Cardiac septum (tissue), 1 donor: ENCODE results near the gene DPP10. TPM values are rescaled to one million over a fixed set of nuclear protein-coding genes. Genes with fewer than 3 reads are reported as not detected.

Experiments
- DNase-seq: peaks from one replicate; pipeline ENCODE4 v3.0.0-alpha.2; 2020; ENCODE audit warnings: low spot score
- intact Hi-C: fragments of 100-400 bp; cut with DNase I; formaldehyde crosslinking; loops from one replicate; pipeline ENCODE4 v1.14.0; 2022
- total RNA-seq: library from RNA; stranded (reverse); fragmentation: NEBNext Ultra II Directional; extraction: Animal tissue kit (Norgen Biotek cat#: 25700); gene quantifications from one replicate; pipeline ENCODE4 v1.2.1, GENCODE V29; 2021
- donor health status: DM: no; HTN: no; CAD: no.

The DPP10 gene
- total RNA-seq, 1 donor from 2014 or later: 0.13 TPM

DNA sequence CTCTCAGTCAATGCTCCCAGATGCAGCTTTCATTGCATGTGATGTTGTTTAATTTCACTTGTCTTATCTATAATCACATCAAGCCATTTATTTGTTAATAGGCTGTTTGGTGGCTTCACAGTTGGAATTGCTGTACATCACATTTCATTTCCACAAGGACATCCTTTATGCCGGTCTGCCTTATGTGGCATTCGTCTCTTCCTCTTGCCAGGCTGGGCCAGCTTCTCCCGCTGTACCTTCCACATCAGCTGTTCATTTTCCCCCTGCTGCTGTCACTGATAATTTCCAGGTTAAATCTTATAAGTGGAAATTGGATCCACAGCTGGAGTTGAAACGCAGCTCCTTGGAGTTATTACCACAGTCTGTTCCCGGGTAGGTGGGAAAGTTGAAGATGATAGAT lies 110.6 kb downstream of the DPP10 start:
- intact Hi-C loops: no loop called here
- DNase-seq: no peak

DNA sequence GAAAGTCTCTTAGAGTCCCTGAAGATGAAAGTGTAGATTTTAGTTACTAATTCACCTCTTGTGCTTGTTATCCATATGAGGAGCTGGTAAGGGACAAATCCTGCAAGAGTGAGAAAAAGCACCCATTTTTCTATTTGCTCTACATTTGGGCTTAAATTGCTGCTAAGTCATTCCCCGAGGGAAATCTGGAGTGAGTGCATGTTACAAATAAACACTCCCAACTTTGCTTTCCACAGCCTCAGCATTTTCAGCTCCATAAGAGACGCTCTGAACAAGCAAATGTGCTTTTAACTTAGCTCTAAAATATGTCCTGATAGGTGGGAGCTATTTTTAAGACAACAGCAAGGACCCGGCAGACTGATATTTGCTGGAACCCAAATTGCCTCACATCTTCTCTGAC lies 126.7 kb downstream of the DPP10 start:
- no peak for DNase-seq
- intact Hi-C loops: no loop called here

DNA sequence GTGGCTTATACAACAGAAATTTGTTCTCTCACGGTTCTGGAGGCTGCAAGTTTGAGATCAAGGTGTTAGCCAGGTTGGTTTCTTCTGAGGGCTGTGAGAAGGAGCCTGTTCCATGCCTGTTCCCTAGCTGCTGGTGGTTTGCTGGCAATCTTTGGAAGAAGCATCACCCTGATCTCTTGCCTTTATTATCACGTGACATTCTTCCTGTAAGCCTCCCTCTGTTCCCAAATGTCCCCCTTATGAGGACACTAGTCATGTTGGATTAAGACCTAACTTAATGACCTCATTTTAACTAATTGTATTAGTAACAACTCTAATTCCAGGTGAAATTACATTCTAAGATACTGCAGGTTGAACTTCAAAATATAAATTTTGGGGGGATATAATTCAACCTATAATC lies 135.2 kb downstream of the DPP10 start:
- no peak for DNase-seq
- intact Hi-C loops: no loop called here

DNA sequence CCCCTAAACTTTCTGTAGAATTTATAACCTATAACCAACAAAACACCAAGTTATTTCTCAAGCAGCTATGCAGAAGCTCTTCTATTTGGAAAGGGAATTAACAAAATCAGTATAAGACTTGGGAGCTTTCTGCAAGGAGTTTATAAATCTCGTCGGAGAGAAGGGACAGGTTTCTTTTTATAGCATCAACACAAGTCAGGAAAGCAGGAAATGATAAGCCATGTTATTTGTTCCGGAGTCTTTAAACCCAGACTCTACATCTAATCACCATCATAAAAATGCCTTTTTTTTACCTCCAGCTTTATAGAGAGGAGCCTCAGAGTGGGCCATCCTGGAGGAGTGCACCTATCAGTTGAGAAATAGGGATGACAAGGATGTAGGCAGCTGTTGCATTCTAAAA lies 137.1 kb downstream of the DPP10 start:
- intact Hi-C loops: no loop called here

DNA sequence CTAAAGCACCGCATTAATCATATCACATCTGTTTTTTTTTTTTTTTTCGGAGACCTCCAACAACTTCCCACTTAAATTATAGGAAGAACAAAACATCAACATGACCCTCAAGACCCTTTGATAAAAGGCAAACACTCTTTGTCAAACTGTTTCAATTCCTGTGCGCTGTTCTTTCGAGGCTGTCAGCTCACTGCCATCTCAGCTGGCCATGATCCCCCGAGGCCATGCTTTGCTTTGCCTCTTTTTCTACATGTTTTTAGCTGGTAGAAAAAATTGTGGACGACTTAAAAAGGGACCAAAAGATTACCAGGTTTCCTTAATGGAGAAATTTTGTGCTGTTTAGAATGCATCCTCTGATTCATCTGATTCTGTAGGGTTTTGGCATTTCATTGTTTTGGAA lies 138.2 kb downstream of the DPP10 start:
- intact Hi-C loops: no loop called here
- no peak for DNase-seq

More for the DNA sequence above, 137.1 kb downstream of the DPP10 start:
- no peak for DNase-seq

DNA sequence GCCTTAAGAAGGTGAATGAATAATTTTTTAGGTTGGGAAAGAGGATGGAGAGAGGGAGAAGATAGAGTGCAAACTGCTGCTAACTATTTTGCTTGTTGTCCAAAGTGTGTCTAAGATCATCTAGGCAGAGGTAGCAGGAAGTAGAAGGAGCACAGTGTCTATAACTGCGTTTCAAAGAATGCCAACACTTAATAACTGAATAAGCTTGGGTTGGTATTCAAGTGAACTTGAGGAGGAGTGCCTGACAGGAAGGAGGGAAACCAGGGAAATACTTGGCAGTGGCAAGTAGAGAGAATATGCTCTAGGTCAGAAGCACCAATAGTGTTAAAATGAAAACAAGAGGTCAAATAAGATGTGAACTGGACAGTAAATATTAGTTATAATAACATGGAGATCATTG lies 155.9 kb downstream of the DPP10 start:
- intact Hi-C loops: no loop called here

DNA sequence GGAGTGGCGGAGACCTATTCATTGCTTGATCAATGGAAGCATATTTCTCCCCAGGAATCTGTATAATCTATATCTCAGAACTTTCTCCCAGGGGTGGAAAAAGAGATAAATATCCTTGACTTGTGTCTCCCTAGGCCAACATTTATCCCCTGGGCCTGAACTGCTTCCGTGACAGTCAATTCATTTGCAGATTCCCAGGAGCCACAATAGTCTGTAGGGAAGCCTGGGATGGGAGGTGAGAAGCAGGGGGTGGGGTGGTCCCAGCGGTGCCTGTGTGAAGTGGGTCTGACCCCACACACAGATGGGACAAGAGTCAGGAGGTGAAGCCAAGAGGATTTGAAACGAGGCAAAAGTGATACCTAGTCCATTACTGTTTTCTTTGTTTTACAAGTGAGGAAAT lies 166.8 kb downstream of the DPP10 start:
- DNase-seq: no peak

More for the DNA sequence above, 155.9 kb downstream of the DPP10 start:
- no peak for DNase-seq

DNA sequence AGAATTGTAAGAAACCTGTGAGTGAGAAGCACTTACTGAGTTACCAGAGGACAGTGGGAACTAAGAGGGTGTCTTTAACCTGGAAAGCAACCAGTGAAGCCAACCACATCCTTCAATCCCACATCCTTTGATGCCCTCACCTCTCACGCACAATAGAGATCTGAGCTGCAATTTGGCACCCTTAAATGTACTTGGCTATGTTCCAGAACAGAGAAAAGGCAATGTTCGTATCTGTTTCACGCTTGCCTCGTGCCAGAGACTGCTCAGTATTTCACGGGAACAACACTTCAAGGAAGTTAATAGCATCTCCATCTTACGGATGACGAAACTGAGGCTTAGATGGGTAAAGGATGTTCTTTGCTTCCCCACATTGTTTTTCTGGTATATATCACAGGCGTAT lies 167.4 kb downstream of the DPP10 start:
- intact Hi-C loops: no loop called here
- DNase-seq: no peak

More for the DNA sequence above, 166.8 kb downstream of the DPP10 start:
- intact Hi-C loops: no loop called here

DNA sequence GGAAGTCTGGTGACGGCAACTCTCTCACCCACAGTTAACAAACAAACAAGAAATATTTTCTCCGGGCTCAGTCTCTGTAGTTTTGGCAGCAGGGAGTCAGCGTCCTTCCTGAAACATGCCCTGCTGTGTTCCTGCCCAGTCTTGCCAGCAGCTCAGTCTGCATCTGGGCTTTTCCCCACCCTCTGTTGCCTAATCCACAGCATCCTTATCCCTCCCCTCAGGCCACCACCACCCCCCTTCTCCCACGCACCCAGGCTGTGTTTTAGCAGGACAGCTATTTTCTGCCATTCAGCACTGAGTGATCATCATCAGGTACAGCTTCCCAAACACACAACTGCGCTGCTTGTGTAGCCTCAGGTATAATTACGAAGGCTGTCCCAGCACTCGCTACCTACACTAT lies 168.2 kb downstream of the DPP10 start:
- no peak for DNase-seq
- intact Hi-C loops: no loop called here

DNA sequence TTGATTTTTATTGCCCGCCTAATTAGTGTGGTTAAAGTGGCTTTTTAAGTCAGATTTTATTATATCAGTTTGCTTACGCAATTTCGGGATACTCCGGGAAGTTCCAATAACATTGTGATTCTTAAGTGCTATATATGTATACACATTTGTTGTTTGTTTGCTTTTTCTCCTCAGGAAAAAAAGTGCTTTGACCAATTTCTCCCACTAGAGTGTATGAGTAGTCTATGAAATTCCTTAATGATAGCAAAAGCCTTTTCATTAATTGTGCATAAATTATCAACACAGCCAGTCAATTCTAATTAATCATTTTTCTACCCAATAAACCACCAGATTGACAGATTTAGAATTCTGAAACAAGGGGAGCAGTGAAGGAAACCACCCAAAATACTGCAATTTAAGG lies 172.2 kb downstream of the DPP10 start:
- no peak for DNase-seq
- intact Hi-C loops: no loop called here

DNA sequence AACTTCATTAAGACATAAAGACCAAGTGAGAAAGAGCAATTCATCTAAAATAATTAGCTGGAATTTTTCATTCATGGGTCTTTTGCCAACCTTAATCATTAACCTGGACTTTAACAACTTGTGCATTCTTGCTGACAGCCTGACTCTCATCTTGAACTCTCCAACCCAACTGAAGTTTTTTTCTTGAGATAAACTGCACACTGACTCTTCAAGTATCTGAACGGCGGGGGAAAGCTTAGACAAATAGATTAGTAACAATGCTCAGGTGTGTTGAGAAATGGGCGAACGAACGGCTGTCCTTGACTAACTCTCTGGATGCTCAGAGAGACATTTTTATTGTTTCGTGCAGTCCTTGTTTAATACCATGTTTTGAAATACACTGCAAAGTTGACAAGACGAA lies 186.0 kb downstream of the DPP10 start:
- intact Hi-C loops: no loop called here

DNA sequence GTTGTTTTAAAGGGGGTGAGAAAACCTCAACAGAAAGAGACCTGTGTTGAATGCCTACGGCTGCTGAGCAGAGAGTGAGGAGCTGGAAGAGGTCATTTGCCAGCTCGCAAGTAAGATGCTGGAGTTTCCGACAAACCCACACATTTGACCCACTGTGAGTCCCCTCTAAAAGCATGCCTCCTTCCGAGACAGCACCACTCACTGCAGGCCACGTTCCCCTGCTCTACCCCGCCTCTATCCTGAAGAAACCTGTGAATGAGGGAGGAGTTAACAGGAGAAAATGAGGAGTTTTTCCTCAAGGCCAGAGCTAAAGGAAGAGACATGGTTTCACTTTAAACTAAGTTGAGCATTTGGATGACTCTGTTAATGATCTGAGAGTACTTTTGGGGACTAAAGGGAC lies 188.7 kb downstream of the DPP10 start:
- intact Hi-C loops: no loop called here

More for the DNA sequence above, 186.0 kb downstream of the DPP10 start:
- no peak for DNase-seq

DNA sequence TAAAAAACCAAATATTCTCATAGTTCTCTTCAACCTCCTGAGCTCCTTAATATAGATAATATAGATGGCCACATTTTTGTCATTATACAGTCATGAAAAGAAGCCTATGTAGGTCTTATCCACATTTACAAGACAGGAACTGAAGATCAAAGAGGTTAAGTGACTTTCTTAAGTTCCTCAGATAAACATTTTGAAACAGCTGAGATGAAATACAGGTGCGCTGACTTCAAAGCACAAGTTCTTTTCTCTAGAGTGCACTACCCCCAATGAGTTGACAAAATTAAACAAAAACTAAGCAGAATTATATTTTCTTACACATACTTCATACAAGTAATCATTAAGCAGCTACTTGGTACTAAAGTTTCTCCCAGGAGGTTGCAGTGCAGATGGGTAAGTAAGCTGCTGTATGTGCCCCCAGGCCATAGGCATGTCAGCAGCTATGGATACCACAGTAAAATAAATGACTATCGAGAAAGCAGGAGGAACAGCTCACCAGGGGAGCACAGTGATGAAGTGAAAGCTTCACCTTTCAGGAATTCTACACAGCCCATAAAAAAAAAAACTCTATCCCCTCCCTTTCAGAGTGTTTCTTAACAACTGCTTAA lies 199.8 kb downstream of the DPP10 start:
- no peak for DNase-seq
- intact Hi-C loops: no loop called here

More for the DNA sequence above, 188.7 kb downstream of the DPP10 start:
- no peak for DNase-seq

DNA sequence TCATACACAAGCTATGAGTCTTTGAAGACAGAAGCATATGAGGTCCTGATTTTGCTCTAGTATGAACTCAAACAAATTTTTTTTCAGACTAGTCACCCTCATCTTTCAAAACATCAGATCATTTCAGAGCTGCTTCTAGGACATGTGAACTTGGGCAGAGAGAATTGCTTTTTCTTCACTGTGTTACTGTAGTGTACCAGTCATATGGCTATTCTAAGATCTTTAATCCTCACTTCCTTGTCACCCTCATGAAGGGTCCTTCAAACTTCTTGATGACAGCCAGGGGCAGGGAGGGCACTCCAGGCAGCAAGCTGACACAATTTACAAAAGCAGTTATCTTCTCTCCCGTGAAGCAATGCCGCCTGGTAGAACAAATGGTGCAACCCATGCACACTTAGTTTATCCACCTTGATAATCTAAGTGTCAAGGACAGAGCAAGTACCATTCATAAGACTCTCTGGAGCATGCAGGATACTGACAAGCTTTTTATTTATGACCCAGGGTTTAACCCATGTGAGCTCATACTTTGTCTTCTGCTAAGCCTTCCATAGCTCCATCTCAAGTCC lies 200.6 kb downstream of the DPP10 start:
- DNase-seq: no peak
- intact Hi-C loops: no loop called here

DNA sequence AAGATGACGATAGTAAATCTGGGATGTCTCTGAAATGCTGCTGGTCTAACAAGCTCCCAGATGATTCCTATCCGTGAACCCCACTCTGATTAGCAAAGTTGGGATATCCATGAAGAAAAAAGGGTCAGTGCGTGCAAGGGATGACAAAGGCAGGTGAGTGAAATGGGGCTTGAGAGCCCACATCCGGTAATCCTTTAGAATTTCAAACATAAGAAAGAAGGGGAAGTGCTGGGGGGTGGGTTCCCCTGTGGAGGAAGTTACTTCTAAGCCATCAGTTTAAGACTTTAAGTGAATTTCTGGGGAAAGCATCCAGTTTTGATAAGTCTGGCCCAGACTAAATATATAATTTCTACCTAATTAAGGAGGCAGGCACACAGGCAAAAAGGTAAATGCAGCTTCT lies 209.5 kb downstream of the DPP10 start:
- intact Hi-C loops: no loop called here
- no peak for DNase-seq

DNA sequence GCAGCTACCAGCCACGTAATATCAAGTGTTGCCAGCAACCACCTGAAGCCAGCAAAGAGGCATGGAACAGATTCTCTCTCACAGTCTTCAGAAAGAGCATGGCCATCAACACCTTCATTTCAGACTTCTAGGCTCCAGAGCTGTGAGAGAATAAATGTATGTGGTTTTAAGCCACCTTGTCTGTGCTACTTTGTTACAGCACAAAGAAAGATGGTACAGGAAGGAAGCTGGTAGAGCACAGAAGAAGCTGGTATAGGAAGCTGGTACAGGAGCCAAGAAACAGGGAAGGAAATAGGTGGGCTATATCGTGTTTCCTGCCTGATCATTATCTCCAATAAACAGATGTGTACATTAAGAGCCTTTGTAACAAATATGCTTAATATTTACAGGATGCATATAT lies 217.4 kb downstream of the DPP10 start:
- intact Hi-C loops: no loop called here
- no peak for DNase-seq

DNA sequence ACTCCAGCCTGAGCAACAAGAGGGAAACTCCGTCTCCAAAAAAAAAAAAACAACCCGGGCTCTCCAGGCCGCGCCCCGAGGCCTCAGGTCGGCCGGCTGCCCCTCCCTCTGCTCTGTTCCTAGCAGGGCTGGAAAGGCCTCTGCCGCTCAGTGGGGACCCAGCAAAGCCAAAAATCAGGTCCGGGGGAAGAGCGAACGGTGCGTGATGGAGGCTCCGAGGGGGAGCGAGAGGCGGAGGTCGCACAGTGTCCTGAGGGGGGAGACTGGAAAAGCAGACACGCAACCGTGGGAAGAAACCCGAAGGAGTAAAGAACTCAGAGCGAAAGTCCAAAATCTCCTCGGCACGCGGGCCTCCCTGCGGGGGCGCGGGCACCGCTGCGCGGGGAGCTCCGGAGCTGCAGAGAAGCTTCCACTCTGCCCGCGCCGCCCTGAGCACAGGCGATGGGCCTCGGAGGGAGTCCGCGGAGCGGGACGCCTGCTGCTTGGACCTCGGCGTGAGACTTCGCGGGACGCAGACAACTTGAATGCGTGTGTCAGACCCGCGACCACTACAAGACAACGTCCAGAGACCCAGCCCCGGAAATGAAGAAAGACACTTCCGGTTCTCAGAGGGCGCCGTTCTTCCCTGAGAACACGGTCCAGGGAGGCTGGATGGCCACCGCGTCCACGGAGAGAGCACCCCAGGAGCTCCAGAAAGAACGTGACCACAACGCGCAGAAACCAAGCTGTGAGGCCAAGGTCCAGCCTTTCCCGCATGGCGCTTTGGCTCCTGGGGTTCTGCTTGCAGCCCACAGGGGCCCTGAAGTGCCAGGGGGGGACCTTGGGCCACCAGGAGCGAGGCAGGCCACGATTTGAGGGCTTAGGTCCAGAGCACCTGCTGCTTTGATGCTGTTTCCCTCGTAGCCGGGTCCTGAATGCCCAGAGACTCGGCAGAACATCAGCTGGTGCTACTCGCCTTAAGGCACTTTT lies 219.8 kb downstream of the DPP10 start:
- no peak for DNase-seq
- intact Hi-C loops: no loop called here

DNA sequence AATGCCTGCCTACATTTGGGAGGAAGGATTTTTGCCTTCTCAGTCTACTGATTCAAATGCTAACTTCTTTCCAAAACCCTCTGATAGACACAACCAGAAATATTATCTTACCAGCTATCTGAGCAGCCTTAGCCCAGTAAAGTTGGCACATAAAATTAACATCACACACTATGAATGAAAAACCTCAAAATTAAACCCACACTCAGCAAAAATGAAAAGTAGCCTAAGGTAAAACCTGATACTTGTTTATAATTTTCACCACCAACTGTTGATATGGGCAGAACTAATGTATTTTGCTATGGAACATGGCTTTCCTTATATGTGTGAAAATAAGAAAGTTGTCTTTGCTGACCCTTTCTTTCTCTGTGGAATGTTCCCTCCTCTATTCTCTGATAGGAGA lies 226.0 kb downstream of the DPP10 start:
- DNase-seq: no peak
- intact Hi-C loops: no loop called here

DNA sequence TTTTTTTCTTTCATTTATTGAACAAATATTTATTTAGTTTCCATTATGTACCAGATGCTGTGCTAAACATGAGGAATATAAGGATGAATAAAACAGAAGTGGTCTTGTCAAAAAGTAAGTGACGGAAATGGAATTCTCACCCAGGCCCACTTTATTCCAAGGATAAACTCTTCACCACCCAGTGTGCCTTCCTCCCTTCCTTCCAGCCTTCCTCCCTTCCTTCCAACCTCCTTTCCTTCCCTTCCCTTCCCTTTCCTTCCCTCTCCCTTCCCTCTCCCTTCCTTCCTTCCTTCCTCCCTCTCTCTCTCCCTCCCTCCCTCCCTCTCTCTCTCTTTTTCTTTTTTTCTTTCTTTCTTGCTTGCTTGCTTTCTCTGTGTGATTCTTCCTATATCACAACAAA lies 240.8 kb downstream of the DPP10 start:
- intact Hi-C loops: no loop called here
- no peak for DNase-seq

DNA sequence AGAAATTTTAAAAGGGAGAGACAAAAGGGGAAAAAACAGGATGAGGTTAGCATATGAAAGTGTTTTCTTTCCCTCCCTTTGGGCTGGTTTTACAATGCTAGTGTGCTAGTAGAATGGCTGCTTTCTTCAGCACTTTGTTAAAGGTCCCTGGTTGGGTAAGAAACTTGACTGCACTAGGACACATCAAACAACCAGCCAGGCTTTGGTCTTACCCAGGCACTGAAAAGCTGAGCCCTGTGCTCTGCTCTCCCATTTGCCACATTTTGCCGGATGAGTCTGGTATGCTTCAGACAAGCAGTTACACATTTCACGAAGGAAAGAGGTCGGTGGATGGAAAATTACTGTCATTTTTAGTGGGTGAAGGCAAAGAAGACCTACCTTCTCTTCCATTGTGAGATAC lies 242.0 kb downstream of the DPP10 start:
- intact Hi-C loops: no loop called here
- no peak for DNase-seq

DNA sequence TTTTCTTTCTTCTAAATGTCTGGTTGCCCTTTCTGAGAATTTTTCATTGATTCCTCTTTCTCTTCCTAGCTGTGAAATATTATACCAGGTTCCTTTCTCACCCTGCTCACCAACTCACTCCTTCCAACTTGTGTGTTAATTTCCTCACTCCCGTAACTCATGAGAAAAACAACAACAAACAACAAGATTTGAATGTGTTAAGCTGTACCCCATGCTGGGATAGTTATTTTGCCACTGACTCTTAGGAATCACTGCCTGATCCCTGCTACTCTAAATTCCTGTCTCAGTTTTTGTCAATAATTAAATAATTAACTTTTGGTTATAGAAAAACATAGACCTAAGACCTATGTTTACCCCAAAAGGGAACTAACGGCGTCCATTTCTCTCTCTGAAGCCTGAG lies 242.7 kb downstream of the DPP10 start:
- intact Hi-C loops: no loop called here

More for the DNA sequence above, 242.7 kb downstream of the DPP10 start:
- no peak for DNase-seq
